Adrenal gland (tissue), 12 donors: ENCODE measurements around the gene SF3A1. TPM values are rescaled to one million over a fixed set of nuclear protein-coding genes. Genes with fewer than 3 reads are reported as not detected.

Experiments
- DNase-seq, 7 donors: peaks; one replicate each; pipeline ENCODE4 v3.0.0-alpha.2; 2019 to 2020
- H3K27ac ChIP-seq, 5 donors: fragments of 200-600 bp; sonication (generic) in 4 of 5; 1 replicate in 3 of 5; 2 replicates in 2 of 5; pipeline versions ENCODE4 v1.5.1 to v1.8.0; 2016 to 2020; ENCODE audit warnings: mild to moderate bottlenecking in 1 of 5
- H3K27me3 ChIP-seq: fragments of 200-600 bp; 2 replicates; pipeline ENCODE4 v1.8.0; 2021
- H3K36me3 ChIP-seq, 2 donors: fragments of 200-600 bp; replicated peaks in 1 of 2; 1 replicate in 1 of 2; 2 replicates in 1 of 2; pipeline versions ENCODE4 v1.5.1 to v1.8.0; 2018 to 2022
- H3K4me1 ChIP-seq, 2 donors: fragments of 200-600 bp; replicated peaks in 1 of 2; 1 replicate in 1 of 2; 2 replicates in 1 of 2; pipeline versions ENCODE4 v1.5.1 to v1.8.0; 2018 to 2021
- H3K4me3 ChIP-seq, 4 donors: fragments of 200-600 bp; sonication (generic) in 3 of 4; one replicate each; pipeline ENCODE4 v1.5.1; 2016 to 2018
- H3K9me3 ChIP-seq, 3 donors: fragments of 200-600 bp; sonication (generic) in 1 of 3; replicated peaks in 1 of 3; 1 replicate in 2 of 3; 2 replicates in 1 of 3; pipeline versions ENCODE4 v1.5.1 to v1.8.0; 2016 to 2021
- POLR2A ChIP-seq, 2 donors: fragments of 450-650 bp; IDR thresholded peaks; one replicate each; pipeline ENCODE4 v1.6.1; 2017; ENCODE audit warnings: antibody characterized with exemption in 2 of 2, mild to moderate bottlenecking in 2 of 2, moderate library complexity in 1 of 2
- WGBS, 4 donors: extraction: QIAGEN DNeasy Blood & Tissue Kit in 2 of 4; methylation state at CpG; one replicate each; pipeline versions ENCODE4 v1.1.5 to v1.1.7; 2013 to 2017; 5-methylcytosine and 5-hydroxymethylcytosine counted together
- intact Hi-C, 2 donors: fragments of 100-400 bp; cut with DNase I; formaldehyde crosslinking; loops; one replicate each; pipeline versions ENCODE4 v1.14.1 to v1.15.0; 2022 to 2023
- polyA plus RNA-seq, 3 donors: library from polyadenylated mRNA; stranded (reverse); fragments of 200-250 nt in 2 of 3; fragments of 350-450 nt in 1 of 3; fragmentation: Illumina TruSeq in 1 of 3; extraction: RNeasy Lipid Tissue Mini Kit (QIAGEN cat#74804) in 1 of 3; gene quantifications; one replicate each; pipeline ENCODE4 v1.2.3, GENCODE V29; 2013 to 2014
- total RNA-seq, 9 donors: library from RNA; depleted of rRNA in 4 of 9; stranded (reverse); fragments of >200 nt in 4 of 9; fragments of 120-200 nt in 1 of 9; fragmentation: NEBNext Ultra II Directional in 1 of 9; extraction: Animal tissue kit (Norgen Biotek cat#: 25700) in 1 of 9; gene quantifications; one replicate each; pipeline versions ENCODE4 v1.1.0 to v1.2.4, GENCODE V29; 2013 to 2023
- TF ChIP-seq, protein P1 (sequence below), 6 experiments: fragments of 450-650 bp in 4 of 6; fragments of 200-600 bp in 2 of 6; sonication (generic) in 1 of 6; IDR thresholded peaks; 1 replicate in 5 of 6; 2 replicates in 1 of 6; pipeline versions ENCODE4 v1.5.1 to v1.8.0; 2016 to 2021; ENCODE audit warnings: antibody characterized with exemption in 6 of 6, mild to moderate bottlenecking in 2 of 6, moderate library complexity in 1 of 6
- donor health status: healthy with polysubstance abuse.
- donor health status: Bipolar disorder and iron deficiency.
- donor health status: DM: yes; HTN: yes; CAD: no.
- donor health status: DM: no; HTN: no; CAD: no.
- donor health status: DM: no; HTN: no; CAD: no.
- donor health status: DM: yes; HTN: yes; CAD: no.

The SF3A1 gene
- total and polyA plus RNA-seq, 12 donors: 15.7 to 212 (median 107) TPM

DNA sequence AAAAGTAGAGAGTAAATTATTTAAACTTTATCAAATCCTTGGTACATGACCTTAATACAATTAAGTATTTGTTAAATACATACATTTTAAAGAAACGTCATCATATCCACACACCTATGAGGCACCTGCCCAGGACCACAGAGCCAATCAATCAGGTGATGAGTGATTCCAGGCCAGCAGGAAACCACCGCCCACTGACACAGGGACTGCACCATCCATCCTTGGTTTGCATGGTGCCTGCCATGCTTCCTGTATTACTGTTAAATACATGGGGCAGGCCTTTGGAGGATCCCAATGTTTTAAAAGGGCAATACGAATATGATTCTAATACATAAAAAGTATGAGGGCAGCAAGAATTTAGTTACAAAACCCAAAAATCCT, 23.0 kb downstream of the SF3A1 start:
- 81 to 89% (median 86%) methylated on average over 3 of the region's 3 CpGs for WGBS, 4 donors
- Histone ChIP-seq H3K4me3 (no peak overlapping the region), H3K27me3 (no peaks in the 10 kb centered on the region), H3K9me3 (no peaks in the 10 kb centered on the region), H3K4me1 (no peaks in the 10 kb centered on the region), H3K27ac (no peak overlapping the region), H3K36me3 (peaks cover 0 to 66% of the 10 kb centered on the region in 2 donors)
- DNase-seq: no peak
- TF ChIP-seq POLR2A (IDR thresholded peaks at IDR 0.05): no peak
- TF ChIP-seq, protein P1, sequence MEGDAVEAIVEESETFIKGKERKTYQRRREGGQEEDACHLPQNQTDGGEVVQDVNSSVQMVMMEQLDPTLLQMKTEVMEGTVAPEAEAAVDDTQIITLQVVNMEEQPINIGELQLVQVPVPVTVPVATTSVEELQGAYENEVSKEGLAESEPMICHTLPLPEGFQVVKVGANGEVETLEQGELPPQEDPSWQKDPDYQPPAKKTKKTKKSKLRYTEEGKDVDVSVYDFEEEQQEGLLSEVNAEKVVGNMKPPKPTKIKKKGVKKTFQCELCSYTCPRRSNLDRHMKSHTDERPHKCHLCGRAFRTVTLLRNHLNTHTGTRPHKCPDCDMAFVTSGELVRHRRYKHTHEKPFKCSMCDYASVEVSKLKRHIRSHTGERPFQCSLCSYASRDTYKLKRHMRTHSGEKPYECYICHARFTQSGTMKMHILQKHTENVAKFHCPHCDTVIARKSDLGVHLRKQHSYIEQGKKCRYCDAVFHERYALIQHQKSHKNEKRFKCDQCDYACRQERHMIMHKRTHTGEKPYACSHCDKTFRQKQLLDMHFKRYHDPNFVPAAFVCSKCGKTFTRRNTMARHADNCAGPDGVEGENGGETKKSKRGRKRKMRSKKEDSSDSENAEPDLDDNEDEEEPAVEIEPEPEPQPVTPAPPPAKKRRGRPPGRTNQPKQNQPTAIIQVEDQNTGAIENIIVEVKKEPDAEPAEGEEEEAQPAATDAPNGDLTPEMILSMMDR (IDR thresholded peaks at IDR 0.05): no peak
- intact Hi-C loops: no loop called here

DNA sequence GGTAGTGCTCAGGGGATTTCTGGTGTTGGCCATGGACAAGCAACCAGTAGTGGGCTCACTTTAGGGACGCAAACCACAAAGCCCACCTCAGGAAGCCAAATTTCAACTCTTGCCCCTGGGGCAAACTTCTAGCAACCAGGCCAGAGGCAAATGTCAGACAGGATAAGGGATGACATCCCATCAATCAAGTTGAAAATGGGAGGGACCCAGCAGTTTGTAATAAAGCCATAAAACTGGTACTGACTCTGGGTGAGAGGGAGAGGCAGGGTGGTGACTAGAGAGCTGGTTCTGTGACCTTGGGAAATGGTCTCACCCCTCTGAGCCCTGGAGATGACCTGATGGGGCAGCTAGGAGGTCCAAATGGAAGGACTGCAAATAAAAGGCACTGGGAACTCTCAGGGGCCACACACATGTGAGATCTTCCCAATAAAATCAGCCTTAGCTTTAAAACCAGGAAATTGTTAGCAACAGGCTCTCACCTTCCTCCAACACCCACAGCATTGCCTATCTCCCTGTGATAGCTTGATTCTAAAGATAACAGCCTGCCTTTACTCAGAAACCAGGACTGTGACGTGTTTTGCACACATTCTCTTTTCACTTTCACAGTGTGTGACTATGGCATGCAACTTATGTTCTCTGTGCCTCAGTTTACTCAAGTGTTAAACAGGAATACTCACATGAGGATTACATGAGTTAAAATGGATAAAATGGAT, 23.5 kb downstream of the SF3A1 start:
- Histone ChIP-seq H3K9me3 (no peaks in the 10 kb centered on the region), H3K27me3 (no peaks in the 10 kb centered on the region), H3K36me3 (peaks cover 0 to 61% of the 10 kb centered on the region in 2 donors), H3K4me1 (no peaks in the 10 kb centered on the region), H3K4me3 (no peak overlapping the region), H3K27ac (no peak overlapping the region)
- TF ChIP-seq POLR2A (IDR thresholded peaks at IDR 0.05): no peak
- TF ChIP-seq, protein P1 (IDR thresholded peaks at IDR 0.05): no peak
- WGBS, 4 donors: 83 to 94% (median 88%) methylated on average over 2 of the region's 2 CpGs
- no peak for DNase-seq
- intact Hi-C loops: no loop called here

DNA sequence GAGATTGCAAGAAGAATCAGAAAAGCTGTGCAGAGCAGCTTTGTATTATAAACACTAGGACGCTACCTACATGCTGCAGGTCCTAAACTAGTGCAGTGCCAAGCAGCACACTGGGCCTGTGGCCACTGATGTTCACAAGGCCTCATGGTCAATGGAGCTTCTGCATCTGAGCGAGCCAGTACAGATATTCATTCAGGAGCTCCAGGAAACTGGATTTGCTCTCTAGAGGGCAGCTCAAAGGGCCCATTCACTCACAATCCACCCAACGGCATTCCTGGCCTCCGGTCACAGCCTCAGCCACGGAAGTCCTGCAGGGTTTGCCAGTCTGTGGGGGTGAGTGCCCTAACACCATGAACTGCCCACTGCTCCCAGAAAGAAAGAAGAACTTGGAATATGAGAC, 24.1 kb downstream of the SF3A1 start:
- no peak for TF ChIP-seq POLR2A (IDR thresholded peaks at IDR 0.05)
- TF ChIP-seq, protein P1 (IDR thresholded peaks at IDR 0.05): no peak
- Histone ChIP-seq H3K4me3 (no peak overlapping the region), H3K36me3 (peaks cover 0 to 55% of the 10 kb centered on the region in 2 donors), H3K4me1 (peaks cover under 1 to 1% of the 10 kb centered on the region in 2 donors), H3K9me3 (no peaks in the 10 kb centered on the region), H3K27ac (no peak overlapping the region), H3K27me3 (no peaks in the 10 kb centered on the region)
- no peak for DNase-seq
- 79 to 90% (median 85%) methylated on average over 5 of the region's 5 CpGs for WGBS, 4 donors
- intact Hi-C loops: no loop called here

DNA sequence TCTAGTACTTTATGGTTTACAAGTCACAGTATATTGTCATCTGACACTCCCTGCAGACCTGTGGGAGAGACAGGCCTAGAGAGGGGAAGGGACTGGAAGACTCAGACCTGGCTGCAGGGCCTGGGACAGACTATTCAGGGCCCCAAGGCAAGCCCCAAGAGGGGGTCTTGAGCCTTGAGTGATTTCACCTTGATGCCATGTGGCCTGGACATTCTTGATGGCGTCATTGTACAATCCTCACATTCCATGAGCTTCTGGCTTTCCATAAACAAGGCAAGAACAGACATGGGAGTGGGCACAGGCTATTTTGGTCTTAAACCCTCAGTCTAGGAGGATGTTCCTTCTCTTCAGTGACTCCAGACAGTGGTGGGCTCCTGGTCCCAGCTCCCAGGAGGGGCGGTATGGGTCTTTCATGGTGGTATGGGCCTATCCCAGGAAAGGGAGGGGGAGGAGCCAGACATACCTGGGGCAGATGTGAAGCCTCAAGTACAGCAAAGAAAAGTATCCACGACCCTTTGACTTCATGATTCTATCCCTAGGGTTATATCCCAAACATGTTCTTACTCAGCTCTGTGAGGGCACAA, 28.1 kb downstream of the SF3A1 start:
- TF ChIP-seq POLR2A (IDR thresholded peaks at IDR 0.05): no peak
- TF ChIP-seq, protein P1 (IDR thresholded peaks at IDR 0.05): no peak
- Histone ChIP-seq H3K4me1 (peaks cover 29 to 30% of the 10 kb centered on the region in 2 donors), H3K27ac (no peak overlapping the region), H3K9me3 (no peaks in the 10 kb centered on the region), H3K27me3 (no peaks in the 10 kb centered on the region), H3K4me3 (no peak overlapping the region), H3K36me3 (peaks cover 0 to 15% of the 10 kb centered on the region in 2 donors)
- intact Hi-C loops: loop anchor here in 1 of 2 donors (5.0 kb wide), 1 partner anchor 41 kb away; the partner anchor contains the start of gene CASTOR1
- WGBS, 4 donors: 75 to 91% (median 79%) methylated on average over 3 of the region's 3 CpGs
- no peak for DNase-seq
